Measurements from ENCODE around the gene TBC1D5.
"Not testable (repeated sequence)": the region's sequence is repeated elsewhere in the genome, so short reads cannot be mapped to it uniquely, and the experiment has no call there.

TBC1D5 gene

DNA sequence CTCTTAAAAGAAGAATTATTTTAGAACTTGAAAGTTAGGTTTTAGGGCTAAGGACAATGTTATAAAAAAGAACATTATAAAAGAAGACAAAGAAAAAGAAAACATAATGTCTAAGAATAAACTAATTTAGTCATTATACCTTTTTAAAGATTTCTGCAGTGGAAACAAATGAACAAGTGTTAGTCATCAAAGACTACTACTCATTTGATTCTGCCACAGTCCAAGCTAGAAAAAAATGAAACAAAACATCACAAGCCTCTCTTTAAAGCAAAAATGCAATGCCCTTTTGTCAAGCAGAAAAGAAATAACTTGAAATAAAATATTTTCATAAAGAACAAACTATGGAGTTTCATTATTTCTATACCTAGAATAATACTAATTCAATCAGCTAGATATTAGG is 102.0 kb downstream of the TBC1D5 start:
- no peak for DNase-seq

DNA sequence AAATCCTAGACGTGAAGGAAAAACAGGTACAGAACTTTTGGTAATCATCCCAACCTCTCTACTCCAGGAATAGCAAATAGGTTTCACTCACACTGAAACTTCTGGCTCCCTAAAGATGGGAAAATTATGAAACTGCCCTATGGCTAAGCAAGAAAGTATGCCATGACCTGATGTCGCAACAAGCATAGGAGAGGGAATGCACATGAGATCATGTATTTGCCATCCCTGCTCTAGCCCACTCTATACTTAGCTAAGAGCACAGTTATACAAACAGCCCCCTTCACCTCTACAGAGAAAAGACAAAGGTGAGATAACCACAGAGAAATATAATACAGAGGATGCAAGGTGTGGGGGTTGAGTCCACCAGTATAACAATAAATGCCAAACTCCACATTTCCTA is 102.7 kb downstream of the TBC1D5 start:
- DNase-seq, result no peak

DNA sequence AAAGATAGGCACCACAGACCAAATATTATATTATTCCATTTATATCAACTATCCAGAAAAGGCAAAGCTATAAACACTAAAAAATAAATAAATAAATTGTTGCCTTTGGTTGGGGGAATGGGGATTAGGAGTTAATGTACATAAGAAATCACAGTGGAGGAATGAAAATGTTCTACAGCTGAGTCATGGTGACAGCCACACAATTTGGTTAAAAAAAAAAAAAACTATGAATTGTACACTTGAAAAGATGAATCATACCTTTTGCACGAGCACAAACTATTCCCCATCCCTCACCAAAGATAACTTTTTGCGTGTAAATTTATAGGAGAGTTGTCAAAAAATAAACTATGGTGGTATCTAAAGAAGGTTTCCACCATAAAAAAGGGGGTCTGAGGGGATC is 103.2 kb downstream of the TBC1D5 start:
- no peak for DNase-seq

DNA sequence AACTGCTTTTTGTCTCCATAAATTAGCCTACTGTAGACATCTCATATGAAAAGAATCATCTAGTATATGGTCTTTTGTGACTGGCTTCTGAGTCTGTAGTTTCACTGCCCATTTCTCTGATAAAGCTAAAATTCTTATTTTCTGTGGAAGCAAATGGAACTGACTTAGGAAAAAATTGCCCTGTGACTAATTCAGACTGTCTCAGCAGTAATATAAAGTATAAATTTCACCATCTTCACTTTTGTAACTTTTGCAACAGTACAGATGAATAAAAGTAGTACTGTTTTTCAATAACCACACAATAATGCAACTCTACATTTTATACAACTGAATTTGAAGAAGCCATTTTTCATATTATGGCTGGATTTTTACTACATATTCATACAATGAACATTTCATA is 104.1 kb downstream of the TBC1D5 start:
- no peak for DNase-seq

DNA sequence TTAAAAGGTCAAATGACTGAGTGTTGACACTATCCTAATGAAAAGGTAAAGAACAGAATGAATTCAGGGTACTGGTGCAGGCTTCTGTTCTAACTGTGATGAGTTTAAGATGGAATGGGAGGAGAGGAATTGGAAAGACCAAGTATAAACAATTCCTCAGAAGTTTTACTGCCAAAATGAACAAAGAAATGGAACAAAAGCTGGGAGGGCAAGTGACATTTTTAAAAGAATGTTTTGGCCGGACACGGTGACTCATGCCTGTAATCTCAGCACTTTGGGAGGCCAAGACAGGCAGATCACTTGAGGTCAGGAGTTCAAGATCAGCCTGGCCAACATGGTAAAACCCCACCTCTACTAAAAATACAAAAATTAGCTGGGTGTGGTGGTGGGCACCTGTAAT is 106.8 kb downstream of the TBC1D5 start:
- not testable (repeated sequence) for DNase-seq

DNA sequence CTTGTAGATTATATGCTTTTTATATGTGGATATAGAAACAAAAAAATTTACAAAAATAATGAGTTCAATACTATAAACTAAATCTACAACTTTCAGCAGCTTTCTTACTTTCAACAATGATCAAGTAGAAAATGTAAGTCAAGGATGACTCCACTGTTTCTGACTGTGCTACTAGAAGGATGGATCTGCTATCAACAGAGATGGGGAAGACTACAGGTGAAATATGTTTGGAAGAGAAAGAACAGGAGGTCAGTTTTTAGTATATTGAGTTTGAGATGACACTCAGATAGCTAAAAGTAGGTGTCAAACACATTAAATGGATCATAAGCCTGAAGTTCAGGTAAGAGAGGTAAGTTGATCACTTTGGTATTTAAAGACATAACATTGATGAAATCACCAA is 107.5 kb downstream of the TBC1D5 start:
- DNase-seq, result no peak

DNA sequence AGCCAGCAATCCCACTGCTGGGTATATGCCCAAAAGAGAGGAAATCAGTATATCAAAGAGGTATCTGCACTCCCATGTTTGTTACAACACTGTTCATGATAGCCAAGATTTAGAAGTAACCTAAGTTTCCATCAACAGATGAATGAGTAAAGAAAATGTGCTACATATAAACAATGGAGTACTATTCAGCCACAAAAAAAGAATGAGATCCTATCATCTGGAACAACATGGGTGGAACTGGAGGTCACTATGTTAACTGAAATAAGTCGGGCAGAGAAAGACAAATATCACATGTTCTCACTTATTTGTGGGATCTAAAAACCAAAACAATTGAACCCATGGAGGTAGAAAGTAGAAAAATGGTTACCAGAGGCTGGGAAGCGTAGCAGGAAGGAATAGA is 108.2 kb downstream of the TBC1D5 start:
- DNase-seq, result no peak

DNA sequence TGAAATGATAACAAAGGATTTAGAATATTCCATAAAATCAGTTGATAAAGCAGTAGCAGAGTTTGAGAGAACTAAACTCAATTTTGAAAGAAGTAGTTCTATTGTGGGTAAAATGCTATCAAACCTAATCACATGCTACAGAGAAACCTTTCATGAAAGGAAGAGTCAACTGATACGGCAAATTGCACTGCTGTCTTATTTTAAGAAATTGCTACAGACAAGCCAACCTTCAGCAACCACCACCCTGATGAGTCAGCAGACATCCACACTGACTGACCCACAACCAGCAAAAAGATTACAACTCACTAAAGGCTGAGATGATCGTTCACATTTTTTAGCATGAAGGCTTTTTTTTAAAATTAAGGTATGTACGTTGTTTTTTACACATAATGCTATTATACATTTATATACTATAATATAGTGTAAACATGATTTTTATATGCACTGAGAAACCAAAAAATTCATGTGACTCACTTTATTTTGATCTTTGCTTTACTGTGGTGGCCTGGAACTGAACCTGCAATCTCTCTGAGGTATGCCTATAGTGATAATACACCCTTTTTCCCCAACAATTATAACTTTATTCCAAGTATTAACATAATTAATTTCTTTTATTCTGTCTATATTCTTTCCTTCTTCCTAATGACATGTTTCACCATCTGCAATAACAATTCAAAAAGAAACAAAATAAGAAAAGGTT is 109.9 kb downstream of the TBC1D5 start:
- no peak for DNase-seq

DNA sequence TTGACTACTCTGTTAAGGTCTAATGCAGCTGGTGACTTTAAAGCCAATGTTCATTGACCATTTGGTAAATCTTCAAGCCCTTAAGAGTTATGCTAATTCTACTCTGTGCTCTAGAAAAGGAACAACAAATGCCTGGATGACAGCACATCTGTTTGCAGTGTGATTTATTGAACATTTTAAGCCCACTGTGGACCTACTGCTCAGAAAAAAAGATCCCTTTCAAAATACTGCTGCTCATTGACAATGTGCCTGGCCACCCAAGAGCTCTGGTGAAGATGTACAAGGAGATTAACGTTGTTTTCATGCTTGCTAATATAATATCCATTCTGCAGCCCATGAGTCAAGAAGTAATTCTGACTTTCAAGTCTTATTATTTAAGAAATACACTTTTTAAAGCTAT is 110.8 kb downstream of the TBC1D5 start:
- DNase-seq, result no peak

DNA sequence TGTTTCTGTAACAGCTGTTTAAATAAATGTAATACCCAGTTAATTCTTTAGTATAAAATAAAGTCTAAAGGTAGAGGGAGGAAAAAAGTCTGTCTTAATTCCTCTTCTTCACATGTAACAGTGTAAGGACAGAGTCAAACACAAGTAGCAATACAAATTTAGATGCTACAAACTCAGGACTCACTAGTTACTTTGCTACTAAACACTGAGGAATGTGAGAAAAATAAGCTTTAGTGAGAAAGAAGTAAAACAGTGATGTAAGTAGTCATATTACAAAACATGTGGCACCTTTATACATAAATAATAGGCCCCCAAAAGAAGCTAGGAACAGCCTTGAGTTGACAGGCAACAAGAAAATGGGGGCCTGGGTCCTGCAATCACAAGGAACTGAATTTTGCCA is 113.0 kb downstream of the TBC1D5 start:
- no peak for DNase-seq

DNA sequence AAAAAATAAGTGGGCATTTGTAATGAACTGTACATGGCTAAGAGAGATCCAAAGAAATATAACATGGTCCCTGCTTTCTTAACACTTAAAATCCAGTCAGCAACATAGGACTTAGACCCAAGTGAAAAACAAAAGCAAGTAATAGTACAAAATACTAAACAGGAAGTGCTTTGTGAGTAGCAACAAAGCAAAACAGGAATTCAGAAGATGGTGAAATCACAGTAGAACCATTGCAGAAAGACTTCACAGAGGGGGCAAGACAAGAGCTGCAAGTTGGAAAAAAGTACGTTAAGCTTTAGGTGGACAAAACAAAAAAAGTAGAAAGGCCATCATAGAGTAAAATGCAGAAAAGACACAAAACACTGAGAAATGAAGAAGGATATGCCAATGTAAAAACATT is 116.0 kb downstream of the TBC1D5 start:
- DNase-seq, result no peak

DNA sequence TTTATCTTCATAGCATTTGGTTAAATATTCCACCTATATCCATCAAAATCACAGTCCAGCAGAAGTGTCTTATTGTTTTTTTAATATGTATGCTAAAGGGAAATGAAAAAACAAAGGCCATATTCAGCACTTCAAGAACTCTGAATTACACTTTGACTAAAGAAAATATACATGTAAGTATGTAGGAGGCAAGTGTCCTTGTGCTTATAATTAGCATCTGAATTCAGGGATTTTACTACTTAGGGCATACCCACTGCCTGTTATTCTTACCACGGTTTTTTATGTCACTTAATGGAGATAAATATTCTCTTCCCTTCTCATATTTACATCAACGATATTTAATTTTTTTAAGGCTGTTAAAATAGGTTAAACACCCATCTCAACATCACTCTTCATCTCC is 117.3 kb downstream of the TBC1D5 start:
- no peak for DNase-seq

DNA sequence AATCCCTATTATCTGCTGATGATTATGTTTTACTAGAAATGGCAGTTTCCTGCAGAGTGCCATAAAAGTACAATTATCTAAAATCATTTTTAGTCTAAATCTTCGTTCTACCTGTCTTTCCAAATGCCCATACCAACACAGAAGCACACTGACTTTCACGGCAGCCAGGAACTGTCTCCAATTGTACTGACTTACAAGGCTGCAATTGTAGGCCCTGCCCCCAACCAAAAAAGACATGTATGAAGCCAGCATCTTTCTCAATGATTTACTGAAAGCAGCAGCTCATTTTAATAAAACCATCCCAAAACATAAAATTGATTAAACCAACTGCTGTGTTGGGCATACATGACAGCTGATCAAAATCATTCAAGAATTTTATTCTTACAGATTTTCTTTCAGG is 119.0 kb downstream of the TBC1D5 start:
- DNase-seq, result no peak

DNA sequence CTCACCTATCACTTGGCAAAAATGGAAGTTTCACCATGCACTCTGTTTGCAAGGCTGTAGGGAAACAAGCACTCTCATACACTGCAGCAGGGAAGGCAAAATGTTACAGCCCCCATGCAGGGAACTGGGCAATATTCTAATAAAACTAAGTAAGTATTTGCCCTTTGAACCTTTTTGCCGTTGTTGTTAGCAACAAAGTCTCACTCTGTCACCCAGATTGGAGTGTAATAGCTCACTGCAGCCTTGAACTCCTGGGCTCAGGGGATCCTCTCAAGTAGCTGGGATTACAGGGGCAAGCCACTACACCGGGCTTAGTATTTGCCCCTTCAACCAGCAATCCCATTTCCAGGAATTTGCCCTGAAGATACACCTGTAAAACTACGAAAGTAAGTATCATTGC is 122.5 kb downstream of the TBC1D5 start:
- no peak for DNase-seq

DNA sequence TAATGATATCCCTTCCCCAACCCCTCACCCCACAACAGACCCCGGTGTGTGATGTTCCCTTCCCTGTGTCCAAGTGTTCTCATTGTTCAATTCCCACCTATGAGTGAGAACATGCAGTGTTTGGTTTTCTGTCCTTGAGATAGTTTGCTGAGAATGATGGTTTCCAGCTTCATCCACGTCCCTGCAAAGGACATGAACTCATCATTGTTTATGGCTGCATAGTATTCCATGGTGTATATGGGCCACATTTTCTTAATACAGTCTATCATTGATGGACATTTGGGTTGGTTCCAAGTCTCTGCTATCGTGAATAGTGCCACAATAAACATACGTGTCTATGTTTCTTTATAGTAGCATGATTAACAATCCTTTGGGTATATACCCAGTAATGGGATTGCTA is 129.4 kb downstream of the TBC1D5 start:
- not testable (repeated sequence) for DNase-seq

DNA sequence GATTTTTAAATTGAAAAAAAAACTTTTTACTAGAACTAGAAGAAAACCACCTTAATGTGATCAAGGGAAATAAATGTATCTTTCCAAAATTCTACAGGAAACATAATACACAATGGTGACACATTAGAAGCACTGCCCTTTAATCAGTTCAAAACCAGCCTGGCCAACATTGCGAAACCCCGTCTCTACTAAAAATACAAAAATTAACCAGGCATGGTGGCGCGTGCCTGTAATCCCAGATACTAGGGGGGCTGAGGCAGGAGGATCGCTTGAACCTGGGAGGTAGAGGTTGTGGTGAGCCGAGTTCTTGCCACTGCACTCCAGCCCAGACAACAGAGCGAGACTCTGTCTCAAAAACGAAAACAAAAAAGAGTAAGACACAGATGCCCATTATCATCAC is 134.5 kb downstream of the TBC1D5 start:
- DNase-seq, result no peak

DNA sequence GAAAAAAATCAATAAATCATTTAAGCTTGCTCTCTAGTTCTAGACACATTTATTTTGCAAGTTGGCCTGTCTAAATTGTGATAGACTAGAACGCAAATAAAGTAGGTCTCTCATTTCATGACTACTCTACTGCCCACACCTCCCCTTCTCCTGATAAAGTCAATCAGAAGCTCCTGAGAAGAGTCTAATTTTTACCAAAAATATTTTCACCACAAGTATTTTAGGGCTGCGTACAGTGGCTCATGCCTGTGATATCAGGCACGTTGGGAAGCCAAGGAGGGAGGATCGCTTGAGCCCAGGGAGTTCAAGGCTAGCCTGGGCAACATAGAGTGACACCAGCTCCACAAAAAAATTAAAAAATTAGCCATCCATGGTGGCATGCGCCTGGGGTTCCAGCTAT is 136.5 kb downstream of the TBC1D5 start:
- DNase-seq, result no peak

DNA sequence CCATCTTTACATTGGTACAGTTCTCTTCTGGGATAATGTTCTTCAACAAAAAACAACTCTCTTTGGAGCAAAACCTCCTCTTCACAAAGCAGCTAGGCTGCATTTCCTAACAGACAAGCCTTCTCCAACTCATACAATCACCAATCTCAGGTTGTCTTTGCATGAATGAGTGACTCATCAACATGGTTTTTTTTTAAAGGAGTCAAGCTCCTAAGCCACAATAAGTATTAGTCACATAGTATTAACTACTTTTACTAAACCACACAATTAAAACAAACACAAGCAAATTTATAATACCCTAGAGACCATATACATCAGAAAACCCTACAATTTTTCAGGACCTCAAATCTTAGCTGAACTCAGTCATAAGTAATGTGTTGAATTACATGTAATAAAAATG is 137.4 kb downstream of the TBC1D5 start:
- no peak for DNase-seq

DNA sequence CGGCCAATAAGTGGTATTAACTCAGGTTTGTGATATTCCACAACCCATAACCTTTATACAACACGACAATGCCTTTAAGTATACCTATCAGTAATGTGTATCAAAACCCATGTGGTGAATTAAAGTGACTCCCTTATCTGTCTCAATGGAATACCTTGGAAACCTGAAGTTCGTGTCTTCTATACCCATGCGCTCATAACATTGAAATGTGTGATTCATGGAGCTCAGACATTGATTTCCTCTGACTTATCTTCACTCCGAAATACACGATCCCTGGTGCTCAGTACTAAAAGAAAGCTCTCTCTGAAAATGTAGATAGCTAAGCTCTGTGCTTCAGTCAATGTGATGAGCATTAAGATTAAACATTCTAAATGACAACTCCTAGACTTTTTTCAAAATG is 140.3 kb downstream of the TBC1D5 start:
- DNase-seq, result no peak

DNA sequence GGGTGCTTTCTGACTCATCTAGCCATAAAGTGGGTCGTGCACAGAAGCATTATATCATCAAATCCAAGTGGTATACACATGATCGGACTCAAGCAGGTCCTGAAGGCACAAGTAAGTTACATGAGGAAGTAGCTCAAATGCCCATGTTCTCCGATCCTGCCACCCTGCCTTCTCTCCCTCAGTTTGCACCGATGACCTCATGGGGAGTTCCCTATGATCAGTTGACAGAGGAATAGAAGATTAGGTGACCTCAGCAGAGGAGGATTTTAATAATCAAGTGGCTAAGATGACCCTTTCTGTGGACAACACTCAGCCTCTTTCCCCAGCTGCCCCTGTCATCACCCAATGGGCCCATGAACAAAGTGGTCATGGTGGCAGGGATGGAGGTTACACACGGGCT is 149.5 kb downstream of the TBC1D5 start:
- no peak for DNase-seq

DNA sequence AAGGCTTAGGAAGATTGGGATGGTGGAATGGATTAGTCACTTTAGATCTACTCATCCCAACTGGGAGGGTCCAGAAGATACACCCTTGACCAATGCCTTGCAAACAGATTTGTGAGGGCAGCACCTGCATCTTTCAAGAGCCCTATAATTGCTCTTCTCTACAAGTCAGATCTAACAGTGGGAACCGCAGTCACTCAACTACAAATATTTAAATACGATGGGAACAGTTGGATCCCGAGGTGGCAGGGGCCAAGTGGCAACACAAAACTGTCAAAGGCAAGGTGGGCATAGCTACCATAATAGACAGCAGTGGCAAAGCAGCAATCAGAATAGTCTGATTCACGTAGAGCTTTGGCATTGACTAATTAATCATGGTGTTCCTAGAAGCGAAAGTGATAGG is 152.0 kb downstream of the TBC1D5 start:
- DNase-seq, result no peak

DNA sequence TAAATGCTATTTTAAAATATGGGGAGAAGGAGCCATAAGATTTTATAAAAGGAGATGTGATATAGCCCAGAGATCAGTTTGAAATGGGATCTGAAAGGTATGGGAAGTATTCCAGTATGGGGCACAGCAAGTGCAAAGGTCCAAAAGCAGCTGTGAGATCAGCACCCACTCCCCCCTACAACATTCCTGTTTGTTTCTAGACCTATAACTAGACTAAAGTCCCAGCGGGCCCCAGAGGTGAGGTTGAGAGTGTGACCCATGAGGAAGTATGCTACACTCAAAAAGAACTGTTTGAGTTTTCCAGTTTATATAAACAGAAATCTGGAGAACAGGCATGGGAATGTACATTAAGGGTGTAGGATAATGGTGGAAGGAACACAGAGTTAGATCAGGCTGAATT is 152.5 kb downstream of the TBC1D5 start:
- no peak for DNase-seq

DNA sequence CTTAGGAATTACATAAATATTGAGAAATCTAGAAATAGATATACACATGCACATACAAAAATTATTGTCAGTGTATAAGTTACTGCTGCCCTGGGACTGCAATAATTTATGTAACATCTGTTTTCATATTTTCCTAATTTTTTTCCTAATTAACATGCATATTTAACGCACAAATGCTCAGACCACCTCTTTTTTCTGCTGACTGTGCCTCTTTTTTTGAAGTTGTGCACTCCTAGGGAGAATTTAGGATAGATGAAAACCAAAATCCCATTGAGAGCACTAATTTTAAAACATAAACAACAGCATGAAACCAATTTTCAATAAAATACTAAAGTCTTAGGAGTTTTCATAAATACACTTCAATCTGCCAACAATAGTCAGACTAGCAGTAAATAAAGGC is 154.0 kb downstream of the TBC1D5 start:
- no peak for DNase-seq

DNA sequence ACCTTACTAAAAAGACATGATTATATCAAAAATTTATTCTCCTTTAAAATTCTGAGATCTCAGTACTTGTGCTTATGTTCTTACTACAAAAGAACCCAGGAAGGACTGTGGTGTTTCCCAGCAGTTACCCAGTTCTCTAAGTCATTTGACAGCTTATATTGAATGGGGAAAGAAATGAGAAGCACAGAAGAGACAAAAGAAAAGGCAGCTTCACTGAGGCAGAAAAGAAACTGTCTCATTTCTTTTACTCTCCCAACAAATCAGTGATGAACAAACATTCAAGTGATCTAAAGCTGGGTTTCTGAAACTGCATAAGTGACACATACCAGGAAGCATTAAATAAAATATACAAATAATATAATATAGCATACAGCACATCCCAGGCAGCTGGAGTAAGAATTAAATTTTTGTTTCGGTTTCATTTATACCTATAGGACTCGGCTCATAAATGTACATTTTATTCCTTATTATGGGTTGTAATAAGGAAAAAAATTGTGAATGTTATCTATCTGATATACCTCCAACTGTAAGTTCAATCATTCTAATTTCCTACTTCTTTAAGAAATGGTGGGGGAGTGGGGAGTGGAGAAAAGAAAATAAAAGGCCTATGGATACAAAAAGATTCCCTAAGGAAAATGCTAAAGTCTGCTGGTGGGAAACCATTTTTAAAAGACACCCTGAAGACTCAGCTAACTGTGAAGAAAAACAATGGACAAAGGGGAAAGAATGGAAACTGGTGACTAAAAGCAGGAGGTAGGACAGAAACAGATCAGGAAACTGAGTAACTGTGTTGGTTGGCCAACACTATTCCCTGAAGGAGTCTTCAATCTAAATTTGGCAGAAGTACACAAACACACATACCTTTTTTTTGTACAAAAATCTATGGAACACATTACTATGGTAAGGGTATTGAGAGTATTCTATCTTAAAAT is 156.8 kb downstream of the TBC1D5 start:
- no peak for DNase-seq

DNA sequence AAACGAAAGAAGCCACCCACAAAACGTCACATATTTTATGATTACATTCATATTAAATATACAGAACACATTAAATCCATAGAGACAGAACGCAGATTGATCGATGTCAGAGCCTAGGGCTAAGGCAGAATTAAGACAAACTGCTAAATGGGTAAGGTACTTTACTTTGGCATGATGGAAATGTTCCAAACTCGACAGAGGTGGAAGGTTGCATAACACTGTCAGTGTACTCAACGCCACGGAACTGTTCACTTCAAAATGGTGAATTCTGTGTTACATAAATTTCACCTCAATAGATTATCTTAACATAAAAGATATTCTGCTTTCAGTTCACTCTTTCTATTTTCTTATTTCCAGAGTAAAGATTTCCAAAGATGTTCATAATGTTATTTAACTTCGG is 158.4 kb downstream of the TBC1D5 start:
- no peak for DNase-seq
